LNCaP clone FGC (cell line): ENCODE measurements around the gene BDKRB2.

ENCODE experiments used
- DNase-seq: peaks from one replicate; pipeline ENCODE4 v3.0.0-alpha.2; 2011; ENCODE audit warnings: low read depth
- H3K4me3 ChIP-seq: 2 replicates; pipeline ENCODE4 v1.5.1; 2011; ENCODE audit warnings: mild to moderate bottlenecking, low read depth, low read length, control low read depth
- TF ChIP-seq, protein P1 (sequence below): IDR thresholded peaks from 2 replicates; pipeline ENCODE4 v1.5.1; 2012; ENCODE audit warnings: mild to moderate bottlenecking; ENCODE audit not compliant: control insufficient read depth, insufficient read depth; ENCODE audit errors: extremely low read depth

The BDKRB2 gene

GRCh38 chr14:96176811-96177211 lies 27.8 kb upstream of the BDKRB2 start:
- DNase-seq: no peak
- TF ChIP-seq, protein P1, sequence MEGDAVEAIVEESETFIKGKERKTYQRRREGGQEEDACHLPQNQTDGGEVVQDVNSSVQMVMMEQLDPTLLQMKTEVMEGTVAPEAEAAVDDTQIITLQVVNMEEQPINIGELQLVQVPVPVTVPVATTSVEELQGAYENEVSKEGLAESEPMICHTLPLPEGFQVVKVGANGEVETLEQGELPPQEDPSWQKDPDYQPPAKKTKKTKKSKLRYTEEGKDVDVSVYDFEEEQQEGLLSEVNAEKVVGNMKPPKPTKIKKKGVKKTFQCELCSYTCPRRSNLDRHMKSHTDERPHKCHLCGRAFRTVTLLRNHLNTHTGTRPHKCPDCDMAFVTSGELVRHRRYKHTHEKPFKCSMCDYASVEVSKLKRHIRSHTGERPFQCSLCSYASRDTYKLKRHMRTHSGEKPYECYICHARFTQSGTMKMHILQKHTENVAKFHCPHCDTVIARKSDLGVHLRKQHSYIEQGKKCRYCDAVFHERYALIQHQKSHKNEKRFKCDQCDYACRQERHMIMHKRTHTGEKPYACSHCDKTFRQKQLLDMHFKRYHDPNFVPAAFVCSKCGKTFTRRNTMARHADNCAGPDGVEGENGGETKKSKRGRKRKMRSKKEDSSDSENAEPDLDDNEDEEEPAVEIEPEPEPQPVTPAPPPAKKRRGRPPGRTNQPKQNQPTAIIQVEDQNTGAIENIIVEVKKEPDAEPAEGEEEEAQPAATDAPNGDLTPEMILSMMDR: no peak
- no peak overlapping the region for H3K4me3 ChIP-seq

- no peak overlapping the region for H3K4me3 ChIP-seq
- TF ChIP-seq, protein P1: no peak
- no peak for DNase-seq
Measured at GRCh38 chr14:96177766-96178375, 26.8 kb upstream of the BDKRB2 start.

GRCh38 chr14:96178461-96179321 lies 25.9 kb upstream of the BDKRB2 start:
- H3K4me3 ChIP-seq: no peak overlapping the region
- TF ChIP-seq, protein P1: no peak
- DNase-seq: no peak

GRCh38 chr14:96180043-96180874 lies 24.4 kb upstream of the BDKRB2 start:
- DNase-seq: no peak
- no peak overlapping the region for H3K4me3 ChIP-seq
- TF ChIP-seq, protein P1: no peak

- DNase-seq: no peak
- TF ChIP-seq, protein P1: no peak
- H3K4me3 ChIP-seq: no peak overlapping the region
Measured at GRCh38 chr14:96181186-96182056, 23.2 kb upstream of the BDKRB2 start.

- DNase-seq: no peak
- no peak overlapping the region for H3K4me3 ChIP-seq
- TF ChIP-seq, protein P1: no peak
Measured at GRCh38 chr14:96182546-96182945, 22.1 kb upstream of the BDKRB2 start.
